Kidney epithelial cell (primary cell): ENCODE data around the gene PRSS50. TPM values are rescaled to one million over a fixed set of nuclear protein-coding genes. Genes with fewer than 3 reads are reported as not detected.
"Not testable (repeated sequence)": the region's sequence is repeated elsewhere in the genome, so short reads cannot be mapped to it uniquely, and the experiment has no call there.

ENCODE experiments used
- DNase-seq: peaks from one replicate; pipeline ENCODE4 v3.0.0-alpha.2; 2010; ENCODE audit warnings: low read depth
- H3K27me3 ChIP-seq: 2 replicates; pipeline ENCODE4 v1.6.0; 2011; ENCODE audit warnings: low read length; ENCODE audit not compliant: control insufficient read depth, insufficient read depth
- H3K36me3 ChIP-seq: 2 replicates; pipeline ENCODE4 v1.5.1; 2011; ENCODE audit warnings: low read length; ENCODE audit not compliant: control insufficient read depth, insufficient read depth
- H3K4me3 ChIP-seq: 2 replicates; pipeline ENCODE4 v1.5.1; 2011; ENCODE audit warnings: low read depth, mild to moderate bottlenecking, control low read depth, low read length
- total RNA-seq: library from RNA; depleted of rRNA; stranded (reverse); fragments of >200 nt; gene quantifications from 2 replicates; pipeline ENCODE4 v1.2.3, GENCODE V29; 2015
- TF ChIP-seq, protein P1 (sequence below): IDR thresholded peaks from 2 replicates; pipeline ENCODE4 v1.5.1; 2011; ENCODE audit warnings: mild to moderate bottlenecking, moderate library complexity, low read length, control low read depth, inconsistent platforms; ENCODE audit not compliant: insufficient read depth, poor library complexity, severe bottlenecking

PRSS50 gene
- total RNA-seq, 1 donor from 2014 or later = 0.29 TPM

DNA sequence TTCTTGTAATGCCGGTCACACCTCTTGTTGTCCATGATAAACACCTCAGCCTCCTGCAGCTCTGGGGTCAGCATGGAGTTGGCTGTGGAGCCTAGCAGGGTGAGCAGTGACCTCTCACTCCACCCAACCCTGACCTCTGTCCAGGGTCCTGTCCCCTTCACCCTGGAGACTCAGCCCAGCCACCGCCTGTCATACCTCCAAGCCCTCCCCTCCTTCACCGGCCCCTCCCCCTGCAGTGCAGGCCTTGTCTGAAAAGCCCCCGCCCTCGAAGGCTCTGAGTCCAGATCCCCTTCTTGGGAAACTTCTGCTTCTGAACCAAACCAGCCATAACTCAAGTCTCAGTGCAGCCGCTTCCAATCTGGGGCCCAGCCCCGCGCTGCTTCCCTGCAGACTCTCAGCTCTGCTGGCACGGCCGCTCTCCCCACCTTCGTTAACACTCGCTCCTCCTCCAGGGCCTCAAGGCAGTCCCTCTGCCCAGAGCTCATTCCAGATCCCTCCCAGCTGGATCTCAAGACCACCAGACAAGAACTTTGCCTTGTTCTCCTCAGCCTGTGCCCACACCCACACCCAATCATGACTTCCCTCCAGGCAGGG is 25.4 kb upstream of the PRSS50 start:
- Histone ChIP-seq H3K4me3 (no peak overlapping the region), H3K36me3 (no peaks in the 10 kb centered on the region), H3K27me3 (no peaks in the 10 kb centered on the region)
- TF ChIP-seq, protein P1, sequence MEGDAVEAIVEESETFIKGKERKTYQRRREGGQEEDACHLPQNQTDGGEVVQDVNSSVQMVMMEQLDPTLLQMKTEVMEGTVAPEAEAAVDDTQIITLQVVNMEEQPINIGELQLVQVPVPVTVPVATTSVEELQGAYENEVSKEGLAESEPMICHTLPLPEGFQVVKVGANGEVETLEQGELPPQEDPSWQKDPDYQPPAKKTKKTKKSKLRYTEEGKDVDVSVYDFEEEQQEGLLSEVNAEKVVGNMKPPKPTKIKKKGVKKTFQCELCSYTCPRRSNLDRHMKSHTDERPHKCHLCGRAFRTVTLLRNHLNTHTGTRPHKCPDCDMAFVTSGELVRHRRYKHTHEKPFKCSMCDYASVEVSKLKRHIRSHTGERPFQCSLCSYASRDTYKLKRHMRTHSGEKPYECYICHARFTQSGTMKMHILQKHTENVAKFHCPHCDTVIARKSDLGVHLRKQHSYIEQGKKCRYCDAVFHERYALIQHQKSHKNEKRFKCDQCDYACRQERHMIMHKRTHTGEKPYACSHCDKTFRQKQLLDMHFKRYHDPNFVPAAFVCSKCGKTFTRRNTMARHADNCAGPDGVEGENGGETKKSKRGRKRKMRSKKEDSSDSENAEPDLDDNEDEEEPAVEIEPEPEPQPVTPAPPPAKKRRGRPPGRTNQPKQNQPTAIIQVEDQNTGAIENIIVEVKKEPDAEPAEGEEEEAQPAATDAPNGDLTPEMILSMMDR = no peak
- DNase-seq = no peak

DNA sequence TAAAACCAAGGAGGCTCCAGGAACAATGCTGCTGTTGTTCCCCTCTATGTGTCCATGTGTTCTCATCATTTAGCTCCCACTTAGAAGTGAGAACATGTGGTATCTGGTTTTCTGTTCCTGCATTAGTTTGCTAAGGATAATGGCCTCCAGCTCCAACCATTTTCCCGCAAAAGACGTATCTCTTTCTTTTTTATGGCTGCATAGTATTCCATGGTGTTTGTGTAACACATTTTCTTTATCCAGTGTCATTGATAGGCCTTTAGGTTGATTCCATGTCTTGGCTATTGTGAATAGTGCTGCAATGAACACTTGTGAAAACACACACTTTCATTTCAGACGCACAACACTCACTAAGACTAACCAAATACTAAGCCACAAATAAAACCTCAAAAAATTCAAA is 21.9 kb upstream of the PRSS50 start:
- H3K27me3 ChIP-seq, H3K36me3 ChIP-seq, H3K4me3 ChIP-seq, DNase-seq: not testable (repeated sequence)

DNA sequence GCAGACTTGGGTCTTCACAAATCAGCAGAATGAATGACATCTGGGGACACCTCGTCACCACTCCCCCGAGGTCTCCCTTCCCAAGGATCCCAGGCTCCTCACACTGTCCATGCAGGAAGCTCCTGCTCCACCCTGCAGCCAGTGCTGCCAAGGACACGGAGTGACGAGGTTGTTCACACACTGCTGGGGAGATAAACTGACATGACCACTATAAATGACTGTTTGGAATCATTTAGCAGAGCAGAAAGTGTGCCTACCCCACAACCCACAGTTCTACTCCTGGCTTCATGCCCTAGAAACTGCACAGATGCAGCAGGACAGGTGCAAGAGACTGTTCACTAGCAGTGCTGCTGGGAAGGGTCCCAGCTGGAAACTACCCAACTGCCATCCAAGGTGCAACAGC is 19.7 kb upstream of the PRSS50 start:
- H3K36me3 ChIP-seq = no peaks in the 10 kb centered on the region
- no peaks in the 10 kb centered on the region for H3K27me3 ChIP-seq
- no peak overlapping the region for H3K4me3 ChIP-seq
- TF ChIP-seq, protein P1 = no peak
- DNase-seq = no peak

DNA sequence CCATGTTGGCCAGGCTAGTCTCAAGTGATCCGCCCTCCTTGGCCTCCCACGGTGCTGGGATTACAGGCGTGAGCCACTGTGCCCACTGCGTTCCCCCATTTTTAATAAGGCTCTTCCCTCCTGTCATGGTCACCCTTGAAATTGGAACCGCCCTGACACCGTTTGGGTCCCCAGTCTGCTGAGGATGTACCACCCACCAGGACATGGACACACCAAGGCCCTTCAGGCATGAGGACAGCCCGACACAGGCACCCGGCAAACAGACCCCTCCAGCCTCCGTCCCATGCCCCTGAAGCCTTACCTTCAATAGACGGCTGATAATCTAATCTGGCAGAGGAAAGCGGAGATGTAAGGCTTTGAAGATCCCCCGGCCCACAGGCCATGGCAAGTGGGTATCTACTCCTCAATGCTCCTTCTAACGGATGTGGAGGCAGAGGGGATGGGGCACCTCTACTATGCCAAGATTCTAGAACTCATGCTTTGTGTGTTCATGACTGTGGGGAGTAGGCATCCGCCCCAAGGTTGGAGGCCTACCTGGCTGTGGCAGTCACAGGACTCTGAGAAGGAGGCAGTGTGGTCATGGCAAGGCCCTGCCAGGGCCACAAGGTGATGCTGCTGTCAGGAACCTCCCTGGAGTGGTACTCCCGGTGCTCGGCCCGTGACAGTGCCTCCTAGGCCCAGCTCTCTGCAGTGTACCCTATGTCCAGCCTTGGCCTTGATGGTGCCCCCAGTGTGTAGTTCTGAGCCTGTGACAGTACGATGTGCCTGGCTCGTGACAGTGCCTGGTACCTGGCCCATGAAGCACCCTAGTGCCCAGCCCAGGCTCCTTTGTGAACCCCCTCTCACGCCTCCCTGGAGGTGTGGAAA is 18.6 kb upstream of the PRSS50 start:
- H3K4me3 ChIP-seq = no peak overlapping the region
- no peak for DNase-seq
- no peaks in the 10 kb centered on the region for H3K27me3 ChIP-seq
- TF ChIP-seq, protein P1 = no peak
- no peaks in the 10 kb centered on the region for H3K36me3 ChIP-seq

DNA sequence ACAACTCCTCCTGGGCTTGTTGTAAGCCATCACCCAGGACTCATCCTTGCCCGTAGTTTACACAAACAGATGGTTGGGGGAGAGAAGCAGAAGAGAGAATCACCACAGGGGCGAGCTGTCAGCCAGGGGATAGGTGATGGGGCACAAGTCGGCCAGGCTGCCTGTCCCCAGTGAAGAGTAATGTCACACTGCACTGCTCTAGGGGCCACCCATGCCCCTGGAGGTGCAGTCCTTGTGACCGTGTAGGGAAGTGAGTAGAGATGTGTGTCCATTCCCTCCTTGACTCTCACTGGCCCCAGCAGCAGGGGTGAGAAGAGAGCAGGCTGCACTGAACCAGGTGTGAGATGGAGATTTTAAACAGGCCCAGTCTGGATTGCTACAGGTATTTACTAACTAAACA is 17.1 kb upstream of the PRSS50 start:
- H3K27me3 ChIP-seq = no peaks in the 10 kb centered on the region
- H3K4me3 ChIP-seq = no peak overlapping the region
- H3K36me3 ChIP-seq = no peaks in the 10 kb centered on the region
- DNase-seq = no peak
- TF ChIP-seq, protein P1 = no peak

DNA sequence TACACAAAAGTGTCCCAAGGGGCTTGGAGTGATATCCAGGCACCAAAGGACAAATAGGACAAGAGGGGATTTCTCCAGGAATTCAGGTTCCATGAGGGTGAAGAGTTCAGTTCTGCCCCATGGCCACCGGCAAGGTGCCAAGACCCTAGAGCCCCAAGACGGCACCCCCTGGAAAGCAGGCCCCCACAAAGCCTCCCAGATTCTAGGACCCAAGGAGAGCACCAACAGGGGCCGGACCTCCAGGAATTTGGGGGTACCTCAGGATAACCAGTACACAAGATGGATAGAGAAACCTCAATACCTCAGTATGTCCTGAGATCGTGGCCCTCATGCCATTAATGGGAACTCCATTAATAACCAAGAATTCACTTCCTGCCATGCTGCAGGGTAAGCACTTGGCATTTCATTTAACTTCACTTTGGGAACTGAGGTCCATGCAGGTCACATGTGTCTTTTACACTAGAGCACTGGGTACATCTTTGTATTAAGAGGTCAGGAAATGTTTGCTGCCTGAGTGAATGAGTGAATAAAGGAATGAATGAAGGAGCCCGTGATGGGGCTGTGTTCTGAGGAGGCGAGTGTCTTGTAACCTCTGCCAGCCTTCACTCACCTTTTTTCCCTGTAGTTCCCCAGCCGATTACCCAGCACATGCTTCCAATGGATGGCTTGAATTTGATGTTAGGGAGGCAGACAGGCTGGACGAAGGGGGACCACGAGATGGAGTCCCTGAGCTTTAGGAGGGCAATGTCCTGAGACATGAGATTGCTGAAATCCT is 15.5 kb upstream of the PRSS50 start:
- no peaks in the 10 kb centered on the region for H3K36me3 ChIP-seq
- H3K4me3 ChIP-seq = no peak overlapping the region
- DNase-seq = no peak
- TF ChIP-seq, protein P1 = no peak
- no peaks in the 10 kb centered on the region for H3K27me3 ChIP-seq
